Adrenal gland (tissue), 5 donors: Measurements from ENCODE around the gene SH2D2A.

Experiments used
- POLR2A ChIP-seq, 2 donors: fragments of 450-650 bp; IDR thresholded peaks; one replicate each; pipeline ENCODE4 v1.6.1; 2017; ENCODE audit warnings: antibody characterized with exemption in 2 of 2, mild to moderate bottlenecking in 2 of 2, moderate library complexity in 1 of 2
- TF ChIP-seq, protein P1 (sequence below), 6 experiments: fragments of 450-650 bp in 4 of 6; fragments of 200-600 bp in 2 of 6; sonication (generic) in 1 of 6; IDR thresholded peaks; 1 replicate in 5 of 6; 2 replicates in 1 of 6; pipeline versions ENCODE4 v1.5.1 to v1.8.0; 2016 to 2021; ENCODE audit warnings: antibody characterized with exemption in 6 of 6, mild to moderate bottlenecking in 2 of 6, moderate library complexity in 1 of 6
- donor health status: DM: no; HTN: no; CAD: no.

DNA sequence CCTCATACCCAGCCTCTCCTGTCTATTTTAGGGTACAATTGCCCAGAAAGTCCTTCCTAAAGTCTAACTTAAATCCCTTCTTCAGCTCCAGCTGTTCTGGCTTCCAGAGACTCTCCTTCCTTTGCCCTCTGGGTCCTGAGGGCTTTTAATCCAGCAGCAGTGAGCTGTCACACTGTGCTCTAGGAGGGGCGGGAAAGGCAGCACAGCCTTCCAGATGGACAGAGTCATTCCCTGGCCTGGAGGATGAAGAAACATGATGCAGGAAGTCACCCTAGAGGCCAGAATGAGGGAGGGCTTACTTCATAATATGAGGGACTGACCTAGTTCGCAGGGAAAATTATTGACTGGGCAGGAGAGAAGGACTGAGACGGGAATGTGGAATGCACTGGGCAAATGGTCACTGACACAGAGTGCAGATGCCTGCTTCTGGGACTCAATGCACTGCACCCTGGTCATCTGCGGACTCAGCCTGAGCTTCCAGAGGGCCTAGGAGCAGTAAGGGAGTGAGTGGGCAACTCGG lies 1.3 kb downstream of the SH2D2A start:
- TF ChIP-seq, protein P1, sequence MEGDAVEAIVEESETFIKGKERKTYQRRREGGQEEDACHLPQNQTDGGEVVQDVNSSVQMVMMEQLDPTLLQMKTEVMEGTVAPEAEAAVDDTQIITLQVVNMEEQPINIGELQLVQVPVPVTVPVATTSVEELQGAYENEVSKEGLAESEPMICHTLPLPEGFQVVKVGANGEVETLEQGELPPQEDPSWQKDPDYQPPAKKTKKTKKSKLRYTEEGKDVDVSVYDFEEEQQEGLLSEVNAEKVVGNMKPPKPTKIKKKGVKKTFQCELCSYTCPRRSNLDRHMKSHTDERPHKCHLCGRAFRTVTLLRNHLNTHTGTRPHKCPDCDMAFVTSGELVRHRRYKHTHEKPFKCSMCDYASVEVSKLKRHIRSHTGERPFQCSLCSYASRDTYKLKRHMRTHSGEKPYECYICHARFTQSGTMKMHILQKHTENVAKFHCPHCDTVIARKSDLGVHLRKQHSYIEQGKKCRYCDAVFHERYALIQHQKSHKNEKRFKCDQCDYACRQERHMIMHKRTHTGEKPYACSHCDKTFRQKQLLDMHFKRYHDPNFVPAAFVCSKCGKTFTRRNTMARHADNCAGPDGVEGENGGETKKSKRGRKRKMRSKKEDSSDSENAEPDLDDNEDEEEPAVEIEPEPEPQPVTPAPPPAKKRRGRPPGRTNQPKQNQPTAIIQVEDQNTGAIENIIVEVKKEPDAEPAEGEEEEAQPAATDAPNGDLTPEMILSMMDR (IDR thresholded peaks at IDR 0.05), result peak in 1 of 6 experiments; percentile 12
- no peak for TF ChIP-seq POLR2A (IDR thresholded peaks at IDR 0.05)
